Measurements from ENCODE around the gene PBX4.

PBX4 gene

GRCh38 chr19:19647037-19647835 is 28.7 kb upstream of the PBX4 start:
- Histone ChIP-seq H3K4me2 (ENCODE audit: low read length) (no peak overlapping the region), H3K36me3 (ENCODE audit: insufficient read depth, low read length) (peaks cover 56% of the 10 kb centered on the region), H3K4me1 (ENCODE audit: control insufficient read depth, insufficient read depth, low read length) (peaks cover 7% of the 10 kb centered on the region), H3K9me3 (replicated peaks; ENCODE audit: low read length) (no peaks in the 10 kb centered on the region), H3K9ac (ENCODE audit: low read depth, low read length) (no peak overlapping the region), H3K4me3 (ENCODE audit: low read length) (no peak overlapping the region), H3K27me3 (ENCODE audit: control insufficient read depth, insufficient read depth, low read length) (no peaks in the 10 kb centered on the region)

GRCh38 chr19:19645233-19645870 is 26.9 kb upstream of the PBX4 start:
- H3K27me3 ChIP-seq (ENCODE audit: control insufficient read depth, insufficient read depth, low read length) = no peaks in the 10 kb centered on the region
- H3K4me3 ChIP-seq (ENCODE audit: low read length) = no peak overlapping the region
- peaks cover 37% of the 10 kb centered on the region for H3K36me3 ChIP-seq (ENCODE audit: insufficient read depth, low read length)
- H3K9ac ChIP-seq (ENCODE audit: low read depth, low read length) = no peak overlapping the region
- H3K9me3 ChIP-seq (replicated peaks; ENCODE audit: low read length) = no peaks in the 10 kb centered on the region
- no peak overlapping the region for H3K4me2 ChIP-seq (ENCODE audit: low read length)
- peaks cover 7% of the 10 kb centered on the region for H3K4me1 ChIP-seq (ENCODE audit: control insufficient read depth, insufficient read depth, low read length)

- no peaks in the 10 kb centered on the region for H3K27me3 ChIP-seq (ENCODE audit: control insufficient read depth, insufficient read depth, low read length)
- H3K9ac ChIP-seq (ENCODE audit: low read depth, low read length) = no peak overlapping the region
- H3K36me3 ChIP-seq (ENCODE audit: insufficient read depth, low read length) = peaks cover 30% of the 10 kb centered on the region
- H3K4me2 ChIP-seq (ENCODE audit: low read length) = peak overlapping the region; percentile 94
- no peaks in the 10 kb centered on the region for H3K9me3 ChIP-seq (replicated peaks; ENCODE audit: low read length)
- H3K4me3 ChIP-seq (ENCODE audit: low read length) = peak overlapping the region; percentile 83
- H3K4me1 ChIP-seq (ENCODE audit: control insufficient read depth, insufficient read depth, low read length) = peaks cover 7% of the 10 kb centered on the region
Observed at GRCh38 chr19:19644054-19644388, 25.5 kb upstream of the PBX4 start.

GRCh38 chr19:19643158-19644053 is 24.9 kb upstream of the PBX4 start, which contains the start of gene GMIP:
GMIP (minus strand) TSS chr19:19643657; CDS start chr19:19643529, 128 bp downstream.
- H3K9me3 ChIP-seq (replicated peaks; ENCODE audit: low read length) = no peaks in the 10 kb centered on the region
- peaks cover 30% of the 10 kb centered on the region for H3K36me3 ChIP-seq (ENCODE audit: insufficient read depth, low read length)
- H3K27me3 ChIP-seq (ENCODE audit: control insufficient read depth, insufficient read depth, low read length) = no peaks in the 10 kb centered on the region
- H3K4me3 ChIP-seq (ENCODE audit: low read length) = peak within 1 kb of the TSS; percentile 83
- H3K4me1 ChIP-seq (ENCODE audit: control insufficient read depth, insufficient read depth, low read length) = peaks cover 7% of the 10 kb centered on the region
- H3K9ac ChIP-seq (ENCODE audit: low read depth, low read length) = peak within 1 kb of the TSS; percentile 82
- peak within 1 kb of the TSS; percentile 94 for H3K4me2 ChIP-seq (ENCODE audit: low read length)

- peaks cover 27% of the 10 kb centered on the region for H3K36me3 ChIP-seq (ENCODE audit: insufficient read depth, low read length)
- H3K27me3 ChIP-seq (ENCODE audit: control insufficient read depth, insufficient read depth, low read length) = no peaks in the 10 kb centered on the region
- peak overlapping the region; percentile 83 for H3K4me3 ChIP-seq (ENCODE audit: low read length)
- H3K4me2 ChIP-seq (ENCODE audit: low read length) = peak overlapping the region; percentile 94
- H3K9me3 ChIP-seq (replicated peaks; ENCODE audit: low read length) = no peaks in the 10 kb centered on the region
- peaks cover 7% of the 10 kb centered on the region for H3K4me1 ChIP-seq (ENCODE audit: control insufficient read depth, insufficient read depth, low read length)
- peak overlapping the region; percentile 82 for H3K9ac ChIP-seq (ENCODE audit: low read depth, low read length)
Observed at GRCh38 chr19:19642506-19643157, 24.1 kb upstream of the PBX4 start.

GRCh38 chr19:19637523-19638251 is 19.2 kb upstream of the PBX4 start:
- Histone ChIP-seq H3K36me3 (ENCODE audit: insufficient read depth, low read length) (peaks cover 27% of the 10 kb centered on the region), H3K9ac (ENCODE audit: low read depth, low read length) (no peak overlapping the region), H3K9me3 (replicated peaks; ENCODE audit: low read length) (no peaks in the 10 kb centered on the region), H3K4me3 (ENCODE audit: low read length) (no peak overlapping the region), H3K4me2 (ENCODE audit: low read length) (no peak overlapping the region), H3K27me3 (ENCODE audit: control insufficient read depth, insufficient read depth, low read length) (no peaks in the 10 kb centered on the region), H3K4me1 (ENCODE audit: control insufficient read depth, insufficient read depth, low read length) (peaks cover 3% of the 10 kb centered on the region)

- no peaks in the 10 kb centered on the region for H3K27me3 ChIP-seq (ENCODE audit: control insufficient read depth, insufficient read depth, low read length)
- no peak overlapping the region for H3K4me3 ChIP-seq (ENCODE audit: low read length)
- H3K9me3 ChIP-seq (replicated peaks; ENCODE audit: low read length) = no peaks in the 10 kb centered on the region
Observed at GRCh38 chr19:19637186-19637522, 18.7 kb upstream of the PBX4 start.

GRCh38 chr19:19636573-19637185 is 18.2 kb upstream of the PBX4 start:
- H3K9ac ChIP-seq (ENCODE audit: low read depth, low read length) = no peak overlapping the region
- no peaks in the 10 kb centered on the region for H3K9me3 ChIP-seq (replicated peaks; ENCODE audit: low read length)
- H3K36me3 ChIP-seq (ENCODE audit: insufficient read depth, low read length) = peaks cover 29% of the 10 kb centered on the region
- no peaks in the 10 kb centered on the region for H3K4me1 ChIP-seq (ENCODE audit: control insufficient read depth, insufficient read depth, low read length)
- no peak overlapping the region for H3K4me2 ChIP-seq (ENCODE audit: low read length)
- H3K4me3 ChIP-seq (ENCODE audit: low read length) = no peak overlapping the region
- H3K27me3 ChIP-seq (ENCODE audit: control insufficient read depth, insufficient read depth, low read length) = no peaks in the 10 kb centered on the region

More at GRCh38 chr19:19637186-19637522, 18.7 kb upstream of the PBX4 start:
- no peak overlapping the region for H3K9ac ChIP-seq (ENCODE audit: low read depth, low read length)
- H3K36me3 ChIP-seq (ENCODE audit: insufficient read depth, low read length) = peaks cover 29% of the 10 kb centered on the region
- no peaks in the 10 kb centered on the region for H3K4me1 ChIP-seq (ENCODE audit: control insufficient read depth, insufficient read depth, low read length)
- H3K4me2 ChIP-seq (ENCODE audit: low read length) = no peak overlapping the region

- Histone ChIP-seq H3K27me3 (ENCODE audit: control insufficient read depth, insufficient read depth, low read length) (no peaks in the 10 kb centered on the region), H3K9me3 (replicated peaks; ENCODE audit: low read length) (no peaks in the 10 kb centered on the region), H3K36me3 (ENCODE audit: insufficient read depth, low read length) (peaks cover 29% of the 10 kb centered on the region), H3K4me3 (ENCODE audit: low read length) (no peak overlapping the region), H3K4me2 (ENCODE audit: low read length) (no peak overlapping the region), H3K9ac (ENCODE audit: low read depth, low read length) (no peak overlapping the region), H3K4me1 (ENCODE audit: control insufficient read depth, insufficient read depth, low read length) (no peaks in the 10 kb centered on the region)
Observed at GRCh38 chr19:19635313-19635702, 16.8 kb upstream of the PBX4 start.

GRCh38 chr19:19634516-19635312 is 16.2 kb upstream of the PBX4 start:
- H3K9ac ChIP-seq (ENCODE audit: low read depth, low read length) = no peak overlapping the region
- no peaks in the 10 kb centered on the region for H3K27me3 ChIP-seq (ENCODE audit: control insufficient read depth, insufficient read depth, low read length)
- H3K9me3 ChIP-seq (replicated peaks; ENCODE audit: low read length) = no peaks in the 10 kb centered on the region
- H3K4me1 ChIP-seq (ENCODE audit: control insufficient read depth, insufficient read depth, low read length) = no peaks in the 10 kb centered on the region
- no peak overlapping the region for H3K4me3 ChIP-seq (ENCODE audit: low read length)
- H3K36me3 ChIP-seq (ENCODE audit: insufficient read depth, low read length) = peaks cover 29% of the 10 kb centered on the region
- no peak overlapping the region for H3K4me2 ChIP-seq (ENCODE audit: low read length)
